HG03354 (cell line): ENCODE results near the gene GLTP.
"Not testable (repeated sequence)": the region's sequence is repeated elsewhere in the genome, so short reads cannot be mapped to it uniquely, and the experiment has no call there.

Experiments
- ATAC-seq: cut with Tn5 transposase; IDR thresholded peaks from one replicate; pipeline ENCODE4 v1.9.1; 2021; ENCODE audit warnings: mild to moderate bottlenecking; ENCODE audit not compliant: unreplicated experiment, poor library complexity, severe bottlenecking

The GLTP gene, protein sequence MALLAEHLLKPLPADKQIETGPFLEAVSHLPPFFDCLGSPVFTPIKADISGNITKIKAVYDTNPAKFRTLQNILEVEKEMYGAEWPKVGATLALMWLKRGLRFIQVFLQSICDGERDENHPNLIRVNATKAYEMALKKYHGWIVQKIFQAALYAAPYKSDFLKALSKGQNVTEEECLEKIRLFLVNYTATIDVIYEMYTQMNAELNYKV

DNA sequence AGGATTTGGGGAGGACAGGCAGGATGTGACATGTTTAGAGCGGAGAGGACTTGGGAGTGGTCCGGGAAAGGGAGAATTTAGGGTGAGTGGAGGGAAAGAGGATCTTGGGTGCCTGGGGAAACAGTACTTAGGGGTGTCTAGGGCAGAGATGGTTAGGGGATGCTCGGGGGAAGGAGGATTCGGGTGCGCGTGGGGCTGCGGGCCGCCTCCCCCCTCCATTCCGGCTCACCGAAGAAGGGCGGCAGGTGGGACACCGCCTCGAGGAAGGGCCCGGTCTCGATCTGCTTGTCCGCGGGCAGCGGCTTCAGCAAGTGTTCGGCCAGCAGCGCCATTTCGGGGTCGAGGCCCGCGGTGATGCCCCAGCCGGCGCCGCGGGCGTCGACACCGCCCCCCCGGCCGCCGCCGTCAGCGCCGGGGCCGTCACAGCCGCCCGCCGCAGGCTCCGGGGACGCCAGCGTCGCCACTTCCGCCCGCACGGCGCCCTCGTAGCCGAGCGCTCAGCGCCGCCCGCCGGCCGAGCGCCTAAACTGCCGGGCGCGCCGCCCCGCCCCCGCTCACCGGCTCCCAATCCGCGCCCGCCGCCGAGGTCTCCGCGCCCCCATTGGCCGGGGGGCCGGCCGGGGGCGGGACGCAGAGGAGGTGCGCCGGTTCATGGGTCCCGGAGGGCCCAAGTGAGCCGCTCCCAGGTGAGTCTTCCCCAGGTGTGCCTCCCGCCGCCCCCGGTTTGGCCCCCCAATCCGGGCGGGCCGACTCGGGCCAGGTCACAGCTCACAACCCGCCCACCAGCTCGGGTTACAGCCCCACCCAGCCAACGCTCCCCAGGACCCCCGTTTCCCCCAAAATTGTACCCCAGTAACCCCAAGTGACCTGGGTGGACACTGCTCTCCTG lies at the start of gene GLTP:
GLTP (minus strand) TSS at position 499 of the 889 bp plus-strand sequence; CDS start at position 332, 167 bp downstream.
- ATAC-seq = peak; percentile 94

DNA sequence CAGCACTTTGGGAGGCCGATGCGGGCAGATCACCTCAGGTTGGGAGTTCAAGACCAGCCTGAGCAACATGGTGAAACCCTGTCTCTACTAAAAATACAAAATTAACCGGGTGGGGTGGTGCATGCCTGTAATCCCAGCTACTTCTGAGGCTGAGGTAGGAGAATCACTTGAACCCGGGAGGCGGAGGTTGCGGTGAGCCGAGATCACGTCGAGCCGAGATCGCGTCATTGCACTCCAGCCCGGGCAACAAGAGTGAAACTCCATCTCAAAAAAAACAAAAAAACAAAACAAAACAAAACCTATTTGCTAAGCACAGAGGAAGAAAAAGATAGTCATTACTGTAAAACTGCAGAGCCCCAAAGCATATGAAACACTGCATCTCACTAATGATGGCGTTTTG lies 49.0 kb upstream of the GLTP start:
- not testable (repeated sequence) for ATAC-seq

DNA sequence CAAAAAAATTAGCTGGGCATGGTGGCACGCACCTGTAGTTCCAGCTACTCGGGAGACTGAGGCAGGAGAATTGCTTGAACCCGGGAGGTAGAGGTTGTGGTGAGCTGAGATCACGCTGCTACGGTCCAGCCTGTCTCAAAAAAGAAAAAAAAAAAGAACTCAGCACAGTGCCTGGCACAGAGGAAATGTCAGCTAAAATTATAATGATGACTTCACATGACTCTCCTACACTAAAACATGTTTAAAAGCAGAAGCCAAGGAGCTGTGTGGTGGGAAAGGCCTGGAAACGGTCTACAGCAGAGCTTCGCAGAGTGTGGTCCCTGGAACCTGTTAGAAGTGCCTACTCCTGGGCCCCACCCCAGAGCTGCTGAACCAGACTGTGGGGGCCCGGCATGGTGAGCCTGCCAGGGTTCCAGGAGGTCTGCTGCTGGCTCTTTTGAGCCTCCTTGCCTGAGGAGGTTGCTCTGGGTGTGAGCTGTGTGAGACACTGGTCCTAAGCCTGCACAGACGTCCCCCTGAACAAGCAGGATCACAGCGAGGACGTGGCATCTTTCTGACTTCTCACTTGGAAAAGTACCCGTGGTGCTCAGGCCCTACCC lies 47.8 kb upstream of the GLTP start:
- no peak for ATAC-seq

DNA sequence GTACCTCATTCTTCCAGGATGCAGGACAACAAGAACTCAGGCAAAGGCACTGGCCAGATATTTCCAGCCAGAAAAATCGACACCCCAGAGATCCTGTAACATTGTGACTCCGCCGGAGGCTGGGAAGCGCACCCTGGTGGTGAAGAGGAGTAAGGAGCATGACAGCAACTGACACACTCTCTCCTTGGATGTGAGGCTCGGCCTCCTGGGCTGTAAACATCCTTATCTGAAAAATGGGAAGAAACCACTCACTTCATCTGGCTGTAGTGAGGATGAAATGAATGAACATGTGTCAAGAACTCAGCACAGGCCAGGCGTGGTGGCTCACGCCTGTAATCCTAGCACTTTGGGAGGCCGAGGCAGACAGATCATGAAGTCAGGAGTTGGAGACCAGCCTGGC lies 47.3 kb upstream of the GLTP start:
- ATAC-seq = no peak

DNA sequence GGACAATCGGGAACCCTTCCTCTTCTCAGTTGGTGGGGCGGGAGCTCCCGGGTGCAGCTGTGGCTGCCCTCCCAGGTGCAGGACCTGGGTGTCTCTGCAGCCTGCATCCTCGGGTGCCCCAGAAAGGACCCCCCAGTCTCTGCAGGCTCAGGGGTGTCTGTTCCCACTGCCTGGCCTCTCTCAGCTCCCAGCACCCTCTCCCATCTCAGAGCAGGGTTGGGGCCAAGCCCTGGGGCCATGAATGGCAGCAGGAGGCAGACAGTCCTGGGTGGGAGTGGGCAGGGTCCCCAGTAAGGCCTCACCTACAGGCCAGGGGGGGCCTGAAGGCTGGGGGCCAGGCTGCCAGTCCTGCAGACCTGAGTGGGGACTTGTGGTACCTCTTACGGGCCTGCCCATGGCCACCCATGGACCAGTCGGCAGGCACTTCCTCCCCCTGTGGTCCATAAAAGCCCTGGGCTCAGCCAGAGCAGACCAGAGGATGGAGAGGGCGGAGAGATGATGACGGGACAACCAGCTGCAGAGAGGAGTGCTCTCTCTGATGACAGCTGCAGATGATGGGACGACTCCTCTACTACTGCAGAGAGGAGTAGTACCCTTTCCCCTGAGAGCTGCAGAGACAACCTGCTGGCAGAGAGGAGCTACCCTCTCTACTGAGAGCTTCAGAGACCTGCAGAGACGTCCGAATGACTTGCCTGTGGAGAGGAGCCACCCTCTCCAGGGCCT lies 46.3 kb upstream of the GLTP start:
- no peak for ATAC-seq

DNA sequence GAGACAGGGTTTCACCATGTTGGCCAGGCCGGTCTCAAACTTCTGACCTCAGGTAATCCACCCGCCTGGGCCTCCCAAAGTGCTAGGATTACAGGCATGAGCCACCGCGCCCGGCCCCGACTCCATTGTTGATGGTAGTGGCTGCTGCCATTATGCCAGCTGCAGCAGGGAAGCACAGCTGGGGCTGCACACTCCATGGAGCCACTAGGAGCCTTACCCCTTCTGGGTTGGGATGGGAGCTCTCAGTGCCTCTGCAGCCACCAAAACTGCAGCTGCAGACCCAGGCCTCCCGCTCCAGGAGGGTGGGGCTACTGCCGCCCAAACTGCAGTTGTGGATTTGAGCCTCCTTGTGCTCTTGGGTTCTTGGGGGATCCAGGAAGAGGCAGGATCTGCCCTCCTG lies 45.7 kb upstream of the GLTP start:
- no peak for ATAC-seq

DNA sequence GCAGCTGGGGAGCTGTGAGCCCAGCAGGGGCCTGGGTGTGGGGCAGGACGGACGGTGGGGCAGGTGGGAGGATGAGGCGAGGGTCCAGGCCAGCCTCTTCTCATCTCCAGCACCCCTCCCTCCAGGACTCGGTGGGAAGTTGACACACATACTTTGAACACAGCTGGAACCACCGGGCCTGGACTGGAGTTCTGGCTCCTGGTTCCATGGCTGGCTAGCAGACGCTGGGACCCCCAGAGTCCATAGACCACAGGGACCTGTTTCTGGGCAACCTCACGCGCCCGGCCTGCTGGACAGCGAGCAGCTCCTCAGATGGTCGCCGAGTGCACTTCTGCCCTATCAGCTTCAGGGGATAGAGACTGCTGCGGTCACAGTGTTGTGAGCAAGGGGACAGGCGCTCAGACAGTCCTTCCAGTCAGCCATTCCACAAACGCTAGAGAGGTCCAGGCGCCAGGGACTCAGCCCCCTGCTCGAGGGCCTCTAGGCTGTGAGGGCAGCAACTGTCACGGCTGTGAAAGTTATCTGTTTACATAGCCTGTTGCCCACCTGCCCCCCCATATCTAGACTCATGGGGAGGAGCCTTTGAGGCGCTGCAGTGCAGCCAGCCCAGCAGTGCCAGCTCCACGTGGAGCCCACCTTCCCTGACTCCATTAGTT lies 45.0 kb upstream of the GLTP start:
- no peak for ATAC-seq

DNA sequence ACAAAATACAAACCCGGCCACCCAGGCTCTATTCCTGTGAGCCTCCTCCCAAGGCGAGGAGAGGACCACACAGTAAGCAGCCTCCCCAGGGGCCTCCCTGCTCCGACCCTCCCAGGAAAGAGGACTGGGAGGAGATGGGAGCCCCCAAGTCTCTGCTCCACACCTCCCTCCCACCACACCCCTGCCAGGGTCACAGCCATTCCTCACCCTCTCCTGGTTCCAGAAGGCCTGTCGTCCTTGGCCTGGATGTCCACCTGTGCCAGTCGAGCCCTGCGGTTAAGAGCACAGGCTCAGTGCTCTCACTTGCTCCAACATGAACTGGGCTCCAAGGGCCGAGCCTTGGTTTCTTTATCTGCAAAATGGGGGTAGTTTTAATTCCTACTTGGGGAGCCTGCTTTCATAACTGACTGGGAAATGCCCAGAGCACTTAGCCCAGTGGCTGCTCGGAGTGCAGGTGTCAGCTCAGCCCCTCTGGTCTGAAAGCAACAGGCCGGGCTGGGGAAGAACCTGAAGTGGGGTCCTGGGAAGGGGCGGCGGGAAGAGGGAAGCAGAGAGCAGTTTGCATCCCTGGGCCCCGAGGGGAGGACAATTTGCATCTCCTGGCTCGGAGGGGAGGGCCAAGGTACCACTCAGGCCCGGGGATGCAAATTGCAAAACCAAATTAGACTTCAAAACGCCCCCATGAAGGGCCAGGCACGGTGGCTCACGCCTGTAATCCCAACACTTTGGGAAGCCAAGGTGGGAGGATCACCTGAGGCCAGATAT lies 43.3 kb upstream of the GLTP start:
- ATAC-seq = no peak

DNA sequence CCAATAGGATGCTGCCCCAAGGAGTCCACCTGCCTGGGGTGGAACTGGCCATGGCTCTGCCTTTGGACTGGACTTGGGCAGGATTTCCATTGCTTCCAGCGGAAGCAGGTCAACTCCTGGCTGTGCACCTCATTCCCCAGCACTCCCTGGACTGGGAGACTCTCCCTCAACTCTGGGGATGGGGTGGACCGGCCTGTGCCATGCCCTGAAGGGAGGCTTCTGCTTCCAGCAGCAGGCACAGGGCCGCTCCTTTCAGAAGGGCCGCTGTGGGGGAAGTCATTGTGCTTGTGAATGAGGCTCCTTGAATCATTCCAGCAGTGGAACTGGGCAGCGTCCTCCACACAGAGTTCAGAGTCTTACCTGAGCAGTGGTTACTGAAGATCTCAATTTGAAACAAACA lies 42.7 kb upstream of the GLTP start:
- no peak for ATAC-seq

DNA sequence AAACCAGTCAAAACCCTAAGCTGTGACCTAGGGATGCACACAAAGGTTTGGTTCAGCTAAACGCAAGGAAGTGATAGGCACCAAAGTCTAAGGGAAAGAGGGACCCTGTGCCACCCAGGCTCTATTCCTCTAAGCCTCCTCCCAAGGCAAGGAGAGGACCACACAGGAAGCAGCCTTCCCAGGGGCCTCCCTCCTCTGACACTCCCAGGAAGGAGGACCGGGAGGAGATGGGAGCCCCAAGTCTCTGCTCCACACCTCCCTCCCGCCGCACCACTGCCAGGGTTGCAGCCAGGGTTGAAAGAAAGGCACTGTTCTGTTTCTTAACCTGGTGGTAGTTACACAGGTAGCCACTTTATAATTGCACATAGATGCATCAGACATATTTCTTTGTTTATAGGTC lies 41.6 kb upstream of the GLTP start:
- ATAC-seq = no peak

DNA sequence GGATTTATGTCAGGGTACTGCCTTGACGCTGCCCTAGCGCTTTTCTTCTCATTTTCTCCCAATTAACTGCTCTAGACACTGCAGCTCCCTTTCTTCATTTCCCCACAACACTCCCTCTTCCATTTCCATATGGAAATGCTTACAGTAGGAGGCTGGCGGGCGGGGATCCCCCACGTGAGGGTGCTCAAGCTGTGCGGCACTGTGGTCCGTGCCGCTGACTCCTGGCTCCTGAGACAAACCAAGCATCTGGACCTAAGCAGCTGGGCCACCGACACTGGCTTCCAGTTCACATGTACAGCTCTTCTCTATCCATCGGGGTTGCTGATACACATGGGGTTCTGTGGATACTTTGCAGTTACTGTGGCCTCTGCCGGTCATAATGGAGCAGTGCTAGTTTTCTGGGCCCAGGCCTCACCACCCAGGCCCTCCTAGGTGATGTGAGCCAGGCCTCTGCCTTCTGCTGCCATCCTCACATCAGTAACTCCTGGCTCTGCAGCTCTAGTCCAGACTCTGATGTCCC lies 40.0 kb upstream of the GLTP start:
- no peak for ATAC-seq

DNA sequence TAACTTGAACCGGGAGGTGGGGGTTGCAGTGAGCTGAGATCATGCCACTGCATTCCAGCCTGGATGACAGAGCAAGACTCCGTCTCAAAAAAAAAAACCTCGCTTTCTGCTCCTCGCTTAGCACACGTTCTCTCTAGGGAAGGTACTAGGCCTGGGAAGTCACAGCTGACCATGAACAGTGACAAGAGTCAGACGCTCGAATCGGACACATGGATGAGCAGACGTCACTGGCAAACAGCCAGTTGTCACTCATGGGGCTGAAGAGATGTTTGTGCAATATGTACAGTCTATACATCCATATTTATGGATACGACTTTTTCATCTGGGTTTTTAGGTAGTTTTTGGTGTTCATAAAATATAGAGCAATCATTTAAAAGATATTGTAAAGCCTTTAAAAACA lies 39.1 kb upstream of the GLTP start:
- no peak for ATAC-seq

DNA sequence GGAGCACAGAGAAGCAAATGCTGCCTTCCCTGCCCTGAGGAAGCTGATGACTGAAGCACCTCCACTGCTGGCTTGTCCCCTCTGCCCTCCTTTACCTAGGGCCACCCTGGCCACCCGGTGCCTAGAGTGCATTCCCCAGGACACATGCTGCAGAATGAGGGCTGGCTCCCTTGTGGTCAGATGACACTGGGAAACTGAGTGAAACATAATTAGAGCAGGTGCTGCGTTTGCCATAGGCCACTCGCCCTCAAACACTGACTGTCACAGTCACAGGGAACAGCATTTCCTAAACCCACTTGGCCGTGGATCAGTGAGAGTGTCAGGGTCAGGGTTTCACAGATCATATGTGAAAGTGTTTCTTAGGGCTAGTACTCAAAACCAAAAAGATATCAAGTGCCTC lies 35.7 kb upstream of the GLTP start:
- ATAC-seq = no peak

DNA sequence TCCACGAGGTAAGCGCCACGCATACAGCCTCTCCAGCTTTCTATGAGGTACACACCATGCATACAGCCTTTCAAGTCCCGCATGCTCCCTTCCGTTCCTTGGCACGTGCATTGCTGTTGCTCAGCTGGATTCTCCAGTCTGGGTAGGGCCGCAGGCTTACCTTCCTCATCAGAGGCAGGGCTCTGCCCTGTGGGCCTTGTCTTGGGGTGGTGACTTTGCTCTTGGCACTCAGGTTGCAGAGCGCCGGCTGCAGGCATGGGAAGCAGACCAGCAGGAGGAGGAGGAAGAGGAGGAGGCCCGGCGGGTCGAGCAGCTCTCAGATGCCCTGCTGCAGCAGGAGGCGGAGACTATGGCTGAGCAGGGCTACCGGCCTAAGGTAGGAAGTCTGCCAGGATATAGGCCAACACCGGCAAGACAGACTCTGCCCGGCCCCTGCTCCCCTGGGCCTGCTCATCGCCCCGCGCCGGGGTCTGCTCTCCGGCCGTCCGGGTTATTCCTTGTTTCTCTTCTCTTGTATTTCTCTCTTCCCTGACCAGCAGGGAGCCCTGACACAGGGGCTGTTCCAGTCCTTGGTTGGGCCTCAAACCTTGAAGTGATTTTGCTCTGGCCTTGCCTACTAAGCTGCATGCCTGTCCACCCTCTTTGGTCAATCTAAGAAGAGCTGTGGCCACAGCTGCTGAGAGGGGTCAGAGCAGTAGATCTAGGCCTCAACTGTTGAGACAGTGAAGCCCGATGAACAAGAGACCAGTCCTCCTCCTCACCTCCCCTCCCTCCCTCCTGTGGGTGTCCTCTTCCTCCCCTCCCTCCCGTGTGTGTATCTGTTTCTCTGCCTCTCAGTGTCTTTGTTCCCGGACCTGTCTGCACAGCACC lies 35.1 kb upstream of the GLTP start:
- no peak for ATAC-seq

DNA sequence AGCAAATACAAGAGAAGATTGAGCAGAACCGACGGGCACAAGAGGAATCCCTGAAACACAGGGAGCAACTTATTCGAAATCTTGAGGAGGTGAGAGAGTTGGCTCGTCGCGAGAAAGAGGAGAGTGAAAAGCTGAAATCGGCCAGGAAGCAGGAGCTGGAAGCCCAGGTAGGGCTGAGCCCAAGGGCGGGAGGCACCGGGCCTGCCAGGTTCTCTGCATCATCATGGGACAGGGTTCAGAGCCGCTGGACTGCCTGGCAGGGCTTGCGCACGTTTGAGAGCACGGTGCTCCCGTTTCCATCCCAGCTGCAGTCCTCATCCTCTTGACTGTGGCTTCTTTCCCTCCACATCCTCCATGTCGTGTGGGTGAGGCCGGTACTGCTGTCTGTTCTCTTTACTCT lies 34.1 kb upstream of the GLTP start:
- no peak for ATAC-seq

DNA sequence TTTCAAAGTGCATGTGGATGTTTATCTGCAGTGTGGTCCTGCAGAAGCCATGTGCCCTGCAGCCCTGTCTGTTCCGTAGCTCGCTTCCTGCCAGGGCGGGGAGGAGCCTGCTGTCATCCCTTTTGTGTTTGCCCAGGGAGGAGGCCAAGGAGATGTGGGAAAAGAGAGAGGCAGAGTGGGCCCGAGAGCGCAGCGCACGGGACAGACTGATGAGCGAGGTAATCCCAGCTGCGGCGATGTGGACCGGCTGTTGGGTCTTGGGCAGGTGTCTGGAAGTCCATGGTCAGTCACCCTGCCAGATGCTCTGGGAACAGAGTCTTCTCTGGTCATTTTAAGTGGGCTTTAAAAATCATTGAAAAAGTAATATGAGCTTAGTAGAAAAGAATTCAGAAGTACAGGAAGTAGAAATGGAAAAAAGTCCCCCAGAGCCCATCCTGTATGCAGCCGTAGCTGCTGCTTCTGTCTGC lies 32.5 kb upstream of the GLTP start:
- no peak for ATAC-seq

DNA sequence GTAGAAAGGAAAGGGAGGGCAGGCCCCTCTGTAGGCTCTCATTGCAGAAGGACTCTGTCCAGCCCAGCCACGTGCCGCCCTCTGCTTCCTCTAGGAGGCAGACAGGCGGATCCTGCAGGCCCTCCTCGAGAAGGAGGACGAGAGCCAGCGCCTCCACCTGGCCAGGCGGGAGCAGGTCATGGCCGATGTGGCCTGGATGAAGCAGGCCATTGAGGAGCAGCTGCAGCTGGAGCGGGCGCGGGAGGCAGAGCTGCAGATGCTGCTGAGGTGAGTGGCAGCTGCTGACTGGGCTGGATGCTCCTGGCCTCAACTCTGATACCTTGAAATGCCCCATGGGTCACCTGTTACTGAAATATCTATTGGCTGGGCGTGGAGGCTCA lies 30.6 kb upstream of the GLTP start:
- no peak for ATAC-seq
